Measurements from ENCODE around the gene ROCK2. TPM values are rescaled to one million over a fixed set of nuclear protein-coding genes. Genes with fewer than 3 reads are reported as not detected.

Gene ROCK2
- total and polyA plus RNA-seq, 4 donors: 19.2 to 119 (median 59.2) TPM

DNA sequence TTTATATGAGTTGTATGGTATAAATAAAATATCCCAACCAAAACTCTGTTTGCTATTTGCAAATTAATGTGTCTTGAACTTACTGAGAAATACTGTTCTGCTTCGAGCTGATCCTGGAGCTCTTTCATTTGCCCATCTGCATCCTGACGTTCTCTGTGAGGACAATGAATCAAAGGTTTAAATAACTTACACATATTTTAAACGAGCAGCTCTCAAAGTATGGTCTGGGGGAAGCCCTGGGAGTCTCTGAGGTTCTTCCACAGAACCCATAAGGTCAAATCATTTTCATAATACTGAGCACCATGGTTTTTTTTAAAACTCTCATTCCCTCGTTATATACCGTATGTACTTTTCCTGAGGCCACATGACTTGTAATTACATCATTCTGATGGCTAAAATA, 142.5 kb downstream of the ROCK2 start:
- 68 to 70% methylated on average over 5 of the region's 5 CpGs for WGBS, 2 donors
- ATAC-seq (ENCODE audit: low FRiP score) (no peak), DNase-seq (no peak)
- Histone ChIP-seq H3K4me3 (ENCODE audit: low read length in 2 of 2) (no peak overlapping the region), H3K27me3 (ENCODE audit: control insufficient read depth in 1 of 2, insufficient read depth in 2 of 2, low read length in 1 of 2) (no peaks in the 10 kb centered on the region), H3K27ac (ENCODE audit: low read depth in 1 of 2, low read length in 2 of 2) (no peak overlapping the region), H3K4me1 (ENCODE audit: control insufficient read depth in 1 of 2, insufficient read depth in 2 of 2, low read length in 2 of 2) (no peaks in the 10 kb centered on the region), H3K9me3 (ENCODE audit: control insufficient read depth, low read length) (no peaks in the 10 kb centered on the region), H3K36me3 (ENCODE audit: control insufficient read depth in 1 of 2, insufficient read depth in 2 of 2, low read length in 1 of 2) (peaks cover 0 to 1% of the 10 kb centered on the region in 2 donors)
- intact Hi-C loops (cut with DNase I): loop anchor here in 1 of 2 donors (10.0 kb wide), 1 partner anchor 67 kb away; a partner anchor contains a TSS

DNA sequence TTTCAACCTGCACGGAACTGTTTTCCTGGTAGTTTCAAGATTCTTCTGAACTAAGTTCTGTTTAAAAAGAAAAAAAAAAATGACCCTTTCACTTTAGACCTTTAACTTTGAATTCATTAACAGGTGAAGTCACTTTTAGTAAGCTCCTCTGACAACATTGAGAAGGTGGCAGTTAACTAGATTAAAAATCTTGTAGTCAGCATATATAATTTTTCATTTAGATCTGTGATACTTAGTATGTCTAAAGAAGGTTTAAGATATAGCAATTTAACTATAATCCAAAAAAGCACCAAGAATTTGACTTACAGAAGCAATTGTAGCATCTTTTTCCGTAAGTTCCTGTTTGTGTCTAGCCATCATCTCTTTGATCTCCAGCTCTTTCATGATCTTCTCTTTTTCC, 143.8 kb downstream of the ROCK2 start:
- no peak overlapping the region for H3K4me3 ChIP-seq (ENCODE audit: low read length in 2 of 2)
- H3K27me3 ChIP-seq (ENCODE audit: control insufficient read depth in 1 of 2, insufficient read depth in 2 of 2, low read length in 1 of 2): no peaks in the 10 kb centered on the region
- WGBS, 2 donors: 84 to 87% methylated on average over 2 of the region's 2 CpGs
- peaks cover 0 to 1% of the 10 kb centered on the region in 2 donors for H3K36me3 ChIP-seq (ENCODE audit: control insufficient read depth in 1 of 2, insufficient read depth in 2 of 2, low read length in 1 of 2)
- intact Hi-C loops (cut with DNase I): loop anchor here in 1 of 2 donors (10.0 kb wide), 1 partner anchor 66 kb away; a partner anchor contains a TSS
- no peak for ATAC-seq (ENCODE audit: low FRiP score)
- H3K9me3 ChIP-seq (ENCODE audit: control insufficient read depth, low read length): no peaks in the 10 kb centered on the region
- no peak for DNase-seq
- H3K27ac ChIP-seq (ENCODE audit: low read depth in 1 of 2, low read length in 2 of 2): no peak overlapping the region
- no peaks in the 10 kb centered on the region for H3K4me1 ChIP-seq (ENCODE audit: control insufficient read depth in 1 of 2, insufficient read depth in 2 of 2, low read length in 2 of 2)

DNA sequence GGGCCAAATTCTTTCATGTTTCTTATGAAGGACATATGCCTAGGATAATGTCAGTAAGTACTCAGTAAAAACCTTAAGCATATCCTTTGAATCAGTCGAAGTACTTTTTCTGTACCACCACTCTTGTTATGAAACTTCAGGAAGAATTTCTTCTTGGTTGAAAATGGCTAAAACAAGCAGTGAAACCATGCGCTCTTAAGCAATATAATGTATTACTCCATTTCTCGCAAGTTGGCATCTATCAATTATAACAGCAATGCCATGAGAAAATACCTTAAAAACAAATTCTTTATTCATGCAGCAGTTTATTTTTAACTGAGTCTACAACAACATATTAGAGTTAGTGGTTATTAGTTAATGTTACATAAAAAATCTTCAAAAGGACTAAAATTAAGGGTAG, 148.2 kb downstream of the ROCK2 start:
- intact Hi-C loops (cut with DNase I): no loop called here

DNA sequence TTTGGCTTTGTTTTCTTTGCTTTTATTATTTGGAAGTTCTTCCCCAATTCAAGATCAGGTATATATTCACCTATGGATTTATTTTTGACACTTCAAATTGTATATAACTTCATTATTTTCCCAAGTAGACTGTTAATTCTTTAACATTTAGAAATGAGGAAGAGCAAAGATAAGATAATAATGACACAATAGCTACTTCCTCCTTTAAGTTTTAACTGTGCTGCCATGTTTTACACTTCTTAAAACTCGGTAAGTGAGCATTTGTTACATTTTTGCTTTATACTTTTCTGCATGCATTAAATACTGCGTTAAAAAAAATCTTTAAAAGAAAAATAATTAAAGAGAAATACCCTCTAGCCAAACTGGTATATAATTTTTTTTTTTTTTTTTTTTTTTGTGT, 156.7 kb downstream of the ROCK2 start:
- intact Hi-C loops (cut with DNase I): loop anchor here in 1 of 2 donors (10.0 kb wide), 1 partner anchor 53 kb away; a partner anchor contains a TSS

More for the DNA sequence above, 148.2 kb downstream of the ROCK2 start:
- 89 to 92% methylated on average over 3 of the region's 3 CpGs for WGBS, 2 donors
- Histone ChIP-seq H3K36me3 (ENCODE audit: control insufficient read depth in 1 of 2, insufficient read depth in 2 of 2, low read length in 1 of 2) (peaks cover 0 to 4% of the 10 kb centered on the region in 2 donors), H3K4me3 (ENCODE audit: low read length in 2 of 2) (no peak overlapping the region), H3K4me1 (ENCODE audit: control insufficient read depth in 1 of 2, insufficient read depth in 2 of 2, low read length in 2 of 2) (no peaks in the 10 kb centered on the region), H3K27me3 (ENCODE audit: control insufficient read depth in 1 of 2, insufficient read depth in 2 of 2, low read length in 1 of 2) (no peaks in the 10 kb centered on the region), H3K27ac (ENCODE audit: low read depth in 1 of 2, low read length in 2 of 2) (no peak overlapping the region), H3K9me3 (ENCODE audit: control insufficient read depth, low read length) (no peaks in the 10 kb centered on the region)
- ATAC-seq (ENCODE audit: low FRiP score) (no peak), DNase-seq (no peak)

DNA sequence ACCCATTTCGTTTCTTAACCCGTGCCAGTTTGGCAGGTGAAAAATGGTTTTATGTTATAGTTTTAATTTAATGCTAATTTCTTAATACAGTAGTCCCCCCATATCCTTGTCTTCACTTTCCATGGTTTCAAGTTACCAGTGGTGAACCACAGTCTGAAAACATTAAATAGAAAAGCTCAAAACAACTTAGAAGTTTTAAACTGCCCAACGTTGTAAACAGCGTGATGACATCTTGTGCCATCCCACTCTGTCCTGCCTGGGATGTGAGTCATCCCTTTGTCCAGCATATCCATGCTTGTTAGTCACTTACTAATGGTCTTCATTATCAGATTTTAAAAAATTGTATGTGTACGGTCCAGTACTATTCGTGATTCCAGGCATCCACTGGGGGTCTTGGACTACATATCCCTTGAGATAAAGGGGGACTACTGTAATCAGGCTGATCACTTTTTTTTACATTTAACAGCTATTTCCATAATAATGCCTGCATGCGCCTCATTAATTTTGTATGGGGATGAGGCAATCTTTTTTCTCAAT, 157.3 kb downstream of the ROCK2 start:
- DNase-seq: no peak
- H3K9me3 ChIP-seq (ENCODE audit: control insufficient read depth, low read length): no peaks in the 10 kb centered on the region
- 82 to 84% methylated on average over 7 of the region's 7 CpGs for WGBS, 2 donors
- intact Hi-C loops (cut with DNase I): loop anchor here in 1 of 2 donors (10.0 kb wide), 1 partner anchor 52 kb away; a partner anchor contains a TSS
- no peak overlapping the region for H3K4me3 ChIP-seq (ENCODE audit: low read length in 2 of 2)
- ATAC-seq (ENCODE audit: low FRiP score): no peak
- H3K27me3 ChIP-seq (ENCODE audit: control insufficient read depth in 1 of 2, insufficient read depth in 2 of 2, low read length in 1 of 2): no peaks in the 10 kb centered on the region
- H3K27ac ChIP-seq (ENCODE audit: low read depth in 1 of 2, low read length in 2 of 2): no peak overlapping the region
- no peaks in the 10 kb centered on the region for H3K36me3 ChIP-seq (ENCODE audit: control insufficient read depth in 1 of 2, insufficient read depth in 2 of 2, low read length in 1 of 2)
- H3K4me1 ChIP-seq (ENCODE audit: control insufficient read depth in 1 of 2, insufficient read depth in 2 of 2, low read length in 2 of 2): no peaks in the 10 kb centered on the region

More for the DNA sequence above, 156.7 kb downstream of the ROCK2 start:
- no peak for ATAC-seq (ENCODE audit: low FRiP score)
- 91 to 93% methylated on average over 2 of the region's 2 CpGs for WGBS, 2 donors
- Histone ChIP-seq H3K9me3 (ENCODE audit: control insufficient read depth, low read length) (no peaks in the 10 kb centered on the region), H3K36me3 (ENCODE audit: control insufficient read depth in 1 of 2, insufficient read depth in 2 of 2, low read length in 1 of 2) (no peaks in the 10 kb centered on the region), H3K27me3 (ENCODE audit: control insufficient read depth in 1 of 2, insufficient read depth in 2 of 2, low read length in 1 of 2) (no peaks in the 10 kb centered on the region), H3K4me1 (ENCODE audit: control insufficient read depth in 1 of 2, insufficient read depth in 2 of 2, low read length in 2 of 2) (no peaks in the 10 kb centered on the region), H3K27ac (ENCODE audit: low read depth in 1 of 2, low read length in 2 of 2) (no peak overlapping the region), H3K4me3 (ENCODE audit: low read length in 2 of 2) (no peak overlapping the region)
- no peak for DNase-seq

DNA sequence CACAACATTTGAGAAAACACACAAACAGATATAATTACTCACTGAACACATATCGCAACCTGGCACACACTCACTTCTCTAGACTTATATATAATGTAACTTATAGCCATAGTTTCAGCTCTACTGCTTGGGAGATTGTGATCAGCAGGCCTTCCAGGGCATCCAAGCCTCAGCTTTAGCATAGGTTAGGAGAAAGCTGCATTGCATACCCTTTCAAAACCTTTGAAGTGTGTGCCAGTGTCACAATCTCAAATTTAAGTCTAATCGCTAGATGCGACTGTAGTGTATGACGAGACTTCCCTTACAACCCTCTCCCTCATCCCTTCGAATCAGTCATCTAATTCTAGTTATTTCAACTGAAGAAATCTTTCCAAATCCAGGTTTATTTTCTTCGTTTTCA, 158.3 kb downstream of the ROCK2 start:
- intact Hi-C loops (cut with DNase I): loop anchor here in 1 of 2 donors (10.0 kb wide), 1 partner anchor 51 kb away; a partner anchor contains a TSS

DNA sequence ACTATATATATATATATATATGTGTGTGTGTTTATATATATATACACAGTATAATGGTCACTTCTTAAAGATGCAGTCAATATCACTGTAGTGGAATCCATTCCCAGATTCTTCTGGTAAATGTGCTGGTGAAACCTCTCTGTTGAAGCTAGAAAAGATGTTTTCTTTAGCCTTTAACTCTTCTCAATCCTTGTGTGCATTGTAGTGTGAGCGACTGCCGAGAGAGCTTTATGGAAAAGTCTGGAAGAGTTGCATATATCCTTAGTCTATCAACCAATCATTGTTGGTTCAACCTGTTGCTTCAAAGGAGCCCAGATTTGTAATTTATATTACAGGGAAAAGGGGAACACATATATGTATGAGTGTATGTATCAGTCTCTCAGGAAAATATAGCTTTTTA, 161.5 kb downstream of the ROCK2 start:
- Histone ChIP-seq H3K9me3 (ENCODE audit: control insufficient read depth, low read length) (no peaks in the 10 kb centered on the region), H3K36me3 (ENCODE audit: control insufficient read depth in 1 of 2, insufficient read depth in 2 of 2, low read length in 1 of 2) (peaks cover 0 to 3% of the 10 kb centered on the region in 2 donors), H3K4me3 (ENCODE audit: low read length in 2 of 2) (no peak overlapping the region), H3K27me3 (ENCODE audit: control insufficient read depth in 1 of 2, insufficient read depth in 2 of 2, low read length in 1 of 2) (no peaks in the 10 kb centered on the region), H3K27ac (ENCODE audit: low read depth in 1 of 2, low read length in 2 of 2) (no peak overlapping the region), H3K4me1 (ENCODE audit: control insufficient read depth in 1 of 2, insufficient read depth in 2 of 2, low read length in 2 of 2) (no peaks in the 10 kb centered on the region)
- 77 to 85% methylated on average over 2 of the region's 2 CpGs for WGBS, 2 donors
- intact Hi-C loops (cut with DNase I): loop anchor here in 1 of 2 donors (10.0 kb wide), 1 partner anchor 48 kb away; a partner anchor contains a TSS
- no peak for DNase-seq
- no peak for ATAC-seq (ENCODE audit: low FRiP score)

More for the DNA sequence above, 158.3 kb downstream of the ROCK2 start:
- Histone ChIP-seq H3K27me3 (ENCODE audit: control insufficient read depth in 1 of 2, insufficient read depth in 2 of 2, low read length in 1 of 2) (no peaks in the 10 kb centered on the region), H3K4me1 (ENCODE audit: control insufficient read depth in 1 of 2, insufficient read depth in 2 of 2, low read length in 2 of 2) (no peaks in the 10 kb centered on the region), H3K9me3 (ENCODE audit: control insufficient read depth, low read length) (no peaks in the 10 kb centered on the region), H3K27ac (ENCODE audit: low read depth in 1 of 2, low read length in 2 of 2) (no peak overlapping the region), H3K4me3 (ENCODE audit: low read length in 2 of 2) (no peak overlapping the region), H3K36me3 (ENCODE audit: control insufficient read depth in 1 of 2, insufficient read depth in 2 of 2, low read length in 1 of 2) (no peaks in the 10 kb centered on the region)
- WGBS, 2 donors: 92 to 93% methylated on average over 6 of the region's 6 CpGs
- DNase-seq (no peak), ATAC-seq (ENCODE audit: low FRiP score) (no peak)

DNA sequence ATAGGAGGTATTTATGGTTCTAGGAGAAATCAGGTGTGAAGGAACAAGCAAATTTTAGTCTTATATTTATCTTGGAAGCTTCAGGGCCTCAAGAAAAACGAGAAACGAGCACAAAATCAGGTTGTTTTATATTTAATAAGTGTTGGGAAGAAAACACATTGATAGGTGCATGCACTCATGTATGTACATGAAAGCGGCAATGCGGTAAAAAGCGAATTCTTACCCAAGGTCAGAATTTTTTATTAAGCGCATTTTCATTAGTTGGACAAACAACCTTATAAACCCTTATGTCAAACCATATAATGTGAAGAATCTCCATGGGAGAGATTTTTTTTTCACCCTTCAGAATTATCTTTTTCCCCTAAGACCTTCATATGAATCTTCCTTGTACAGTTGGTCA, 163.8 kb downstream of the ROCK2 start:
- H3K9me3 ChIP-seq (ENCODE audit: control insufficient read depth, low read length): no peaks in the 10 kb centered on the region
- H3K4me3 ChIP-seq (ENCODE audit: low read length in 2 of 2): no peak overlapping the region

DNA sequence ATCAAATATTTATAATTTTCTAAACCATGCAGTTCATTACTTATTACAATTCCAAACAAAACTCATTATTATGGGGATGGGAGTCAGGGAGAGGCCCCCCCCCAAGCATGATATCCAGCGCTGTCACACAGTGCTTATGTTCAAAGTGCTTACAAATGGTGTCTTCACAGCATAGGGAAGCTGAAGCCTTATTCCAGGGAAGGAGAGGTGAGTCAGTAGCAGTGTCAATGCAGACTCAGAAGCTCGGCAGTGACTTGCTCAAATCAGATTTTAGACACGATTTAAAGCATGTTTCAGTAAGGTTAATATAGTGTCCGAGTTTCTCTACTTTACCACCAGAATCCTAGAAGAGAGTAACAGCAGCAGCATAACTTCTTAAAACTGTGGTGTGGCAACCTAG, 164.5 kb downstream of the ROCK2 start:
- no peaks in the 10 kb centered on the region for H3K4me1 ChIP-seq (ENCODE audit: control insufficient read depth in 1 of 2, insufficient read depth in 2 of 2, low read length in 2 of 2)

More for the DNA sequence above, 163.8 kb downstream of the ROCK2 start:
- ATAC-seq (ENCODE audit: low FRiP score): no peak
- Histone ChIP-seq H3K36me3 (ENCODE audit: control insufficient read depth in 1 of 2, insufficient read depth in 2 of 2, low read length in 1 of 2) (peaks cover 0 to 3% of the 10 kb centered on the region in 2 donors), H3K27ac (ENCODE audit: low read depth in 1 of 2, low read length in 2 of 2) (no peak overlapping the region), H3K27me3 (ENCODE audit: control insufficient read depth in 1 of 2, insufficient read depth in 2 of 2, low read length in 1 of 2) (no peaks in the 10 kb centered on the region), H3K4me1 (ENCODE audit: control insufficient read depth in 1 of 2, insufficient read depth in 2 of 2, low read length in 2 of 2) (no peaks in the 10 kb centered on the region)
- WGBS, 2 donors: 82 to 83% methylated on average over 6 of the region's 6 CpGs
- no peak for DNase-seq
- intact Hi-C loops (cut with DNase I): loop anchor here in 1 of 2 donors (10.0 kb wide), 1 partner anchor 46 kb away; a partner anchor contains a TSS

More for the DNA sequence above, 164.5 kb downstream of the ROCK2 start:
- ATAC-seq (ENCODE audit: low FRiP score): no peak
- DNase-seq: no peak
- WGBS, 2 donors: 83 to 85% methylated on average over 4 of the region's 4 CpGs
- intact Hi-C loops (cut with DNase I): loop anchor here in 1 of 2 donors (10.0 kb wide), 1 partner anchor 45 kb away; a partner anchor contains a TSS
- H3K27ac ChIP-seq (ENCODE audit: low read depth in 1 of 2, low read length in 2 of 2): no peak overlapping the region
- H3K4me3 ChIP-seq (ENCODE audit: low read length in 2 of 2): no peak overlapping the region
- H3K9me3 ChIP-seq (ENCODE audit: control insufficient read depth, low read length): no peaks in the 10 kb centered on the region
- H3K36me3 ChIP-seq (ENCODE audit: control insufficient read depth in 1 of 2, insufficient read depth in 2 of 2, low read length in 1 of 2): peaks cover 0 to 3% of the 10 kb centered on the region in 2 donors
- H3K27me3 ChIP-seq (ENCODE audit: control insufficient read depth in 1 of 2, insufficient read depth in 2 of 2, low read length in 1 of 2): no peaks in the 10 kb centered on the region
